SU-DHL-6 (cell line): ENCODE data around the gene ANO7.

Source experiments
- CTCF ChIP-seq: fragments of 200-600 bp; sonication (generic); IDR thresholded peaks from one replicate; pipeline ENCODE4 v1.5.1; 2017; ENCODE audit warnings: antibody characterized with exemption, mild to moderate bottlenecking, low read length, moderate library complexity; ENCODE audit not compliant: insufficient read depth, poor library complexity, severe bottlenecking
- EZH2phosphoT487 ChIP-seq: fragments of 200-600 bp; sonication (generic), shearing (Covaris generic); conservative IDR thresholded peaks from 2 replicates; pipeline ENCODE4 v1.6.1; 2018; ENCODE audit warnings: mild to moderate bottlenecking, antibody characterized with exemption, low read length, moderate library complexity, mixed read lengths

- TF ChIP-seq CTCF (no peak), EZH2phosphoT487 (no peak)
Observed at GRCh38 chr2:241204490-241204889, 16.0 kb downstream of the ANO7 start.
